Measurements from ENCODE around the gene SDK2.

SDK2 gene

GRCh38 chr17:73369111-73369521 lies 275.1 kb downstream of the SDK2 start:
- DNase-seq, result peak; percentile 76
- no peak for TF ChIP-seq CTCF (IDR thresholded peaks at IDR 0.05; ENCODE audit: low read depth, low read length)

GRCh38 chr17:73368085-73368631 lies 276.1 kb downstream of the SDK2 start:
- H3K9me3 ChIP-seq, result no peaks in the 10 kb centered on the region
- TF ChIP-seq CTCF (IDR thresholded peaks at IDR 0.05; ENCODE audit: low read depth, low read length), result no peak

More at GRCh38 chr17:73369111-73369521, 275.1 kb downstream of the SDK2 start:
- no peaks in the 10 kb centered on the region for H3K9me3 ChIP-seq
- H3K36me3 ChIP-seq, result no peaks in the 10 kb centered on the region
- no peak overlapping the region for H3K4me3 ChIP-seq (ENCODE audit: low read depth, low read length)
- H3K4me1 ChIP-seq, result peaks cover 10% of the 10 kb centered on the region
- no peaks in the 10 kb centered on the region for H3K27me3 ChIP-seq

GRCh38 chr17:73365906-73366623 lies 278.2 kb downstream of the SDK2 start:
- no peak for TF ChIP-seq CTCF (IDR thresholded peaks at IDR 0.05; ENCODE audit: low read depth, low read length)
- peak; percentile 42 for DNase-seq
- Histone ChIP-seq H3K9me3 (no peaks in the 10 kb centered on the region), H3K4me1 (peaks cover 14% of the 10 kb centered on the region), H3K4me3 (ENCODE audit: low read depth, low read length) (no peak overlapping the region), H3K27me3 (no peaks in the 10 kb centered on the region), H3K36me3 (no peaks in the 10 kb centered on the region)

More at GRCh38 chr17:73368085-73368631, 276.1 kb downstream of the SDK2 start:
- no peaks in the 10 kb centered on the region for H3K27me3 ChIP-seq
- no peaks in the 10 kb centered on the region for H3K36me3 ChIP-seq
- DNase-seq, result no peak
- peaks cover 10% of the 10 kb centered on the region for H3K4me1 ChIP-seq
- no peak overlapping the region for H3K4me3 ChIP-seq (ENCODE audit: low read depth, low read length)

GRCh38 chr17:73365301-73365874 lies 278.9 kb downstream of the SDK2 start:
- TF ChIP-seq CTCF (IDR thresholded peaks at IDR 0.05; ENCODE audit: low read depth, low read length), result no peak
- Histone ChIP-seq H3K36me3 (no peaks in the 10 kb centered on the region), H3K4me3 (ENCODE audit: low read depth, low read length) (no peak overlapping the region), H3K27me3 (no peaks in the 10 kb centered on the region), H3K4me1 (peaks cover 15% of the 10 kb centered on the region), H3K9me3 (no peaks in the 10 kb centered on the region)
- DNase-seq, result no peak

- H3K27me3 ChIP-seq, result no peaks in the 10 kb centered on the region
- no peaks in the 10 kb centered on the region for H3K9me3 ChIP-seq
- no peaks in the 10 kb centered on the region for H3K36me3 ChIP-seq
- no peak overlapping the region for H3K4me3 ChIP-seq (ENCODE audit: low read depth, low read length)
- DNase-seq, result no peak
- TF ChIP-seq CTCF (IDR thresholded peaks at IDR 0.05; ENCODE audit: low read depth, low read length), result no peak
- H3K4me1 ChIP-seq, result peaks cover 21% of the 10 kb centered on the region
Observed at GRCh38 chr17:73364155-73364522, 280.1 kb downstream of the SDK2 start.
